ENCODE data around the gene ZRANB3.
"Not testable (repeated sequence)": the region's sequence is repeated elsewhere in the genome, so short reads cannot be mapped to it uniquely, and the experiment has no call there.

Gene ZRANB3

GRCh38 chr2:135124924-135125886, 405.8 kb downstream of the ZRANB3 start:
- no peak for DNase-seq (ENCODE audit: low read depth)

DNA sequence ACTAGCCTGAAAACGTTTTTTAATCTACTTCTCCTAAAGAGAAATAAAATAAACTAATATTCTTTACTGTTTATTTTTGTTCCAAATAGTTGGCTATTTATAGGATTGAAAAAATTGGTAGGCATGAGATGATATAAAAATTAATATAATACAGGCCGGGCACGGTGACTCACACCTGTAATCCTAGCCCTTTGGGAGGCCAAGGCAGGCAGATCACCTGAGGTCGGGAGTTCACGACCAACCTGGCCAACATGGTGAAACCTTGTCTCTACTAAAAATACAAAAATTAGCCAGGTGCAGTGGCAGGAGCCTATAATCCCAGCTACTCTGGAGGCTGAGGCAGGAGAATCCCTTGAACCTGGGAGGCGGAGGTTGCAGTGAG, 409.4 kb downstream of the ZRANB3 start:
- DNase-seq (ENCODE audit: low read depth), result not testable (repeated sequence)

DNA sequence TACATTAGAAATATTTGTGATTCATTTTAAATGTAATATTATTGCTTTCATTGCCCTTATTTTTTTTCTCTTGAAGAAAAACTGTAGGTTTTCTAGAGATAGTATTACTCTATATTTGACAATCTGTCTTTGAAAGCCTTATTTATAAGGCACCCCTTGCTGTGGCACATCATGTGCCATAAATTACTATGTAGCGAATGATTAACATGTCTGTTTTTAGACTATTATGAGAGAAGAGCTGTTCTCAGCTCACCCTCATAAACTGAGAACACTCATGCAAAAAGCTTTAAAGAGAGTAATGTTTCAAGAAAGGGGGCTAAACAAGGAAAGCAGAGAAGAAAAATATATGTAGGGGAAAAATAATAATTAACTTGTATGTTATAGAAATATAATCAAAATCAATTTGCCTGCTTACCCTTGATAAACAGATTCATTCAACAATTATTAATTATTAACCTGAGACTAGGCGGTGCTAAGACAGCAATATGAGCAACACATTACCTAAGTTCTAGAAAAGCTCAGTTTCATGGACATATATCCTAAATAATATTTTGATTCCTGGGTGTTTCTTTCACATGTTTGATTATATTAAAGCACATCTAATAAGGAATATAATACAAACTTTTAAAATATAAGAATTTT, 409.9 kb downstream of the ZRANB3 start:
- DNase-seq (ENCODE audit: low read depth), result no peak

GRCh38 chr2:135119582-135119981, 411.4 kb downstream of the ZRANB3 start:
- DNase-seq (ENCODE audit: low read depth), result no peak

DNA sequence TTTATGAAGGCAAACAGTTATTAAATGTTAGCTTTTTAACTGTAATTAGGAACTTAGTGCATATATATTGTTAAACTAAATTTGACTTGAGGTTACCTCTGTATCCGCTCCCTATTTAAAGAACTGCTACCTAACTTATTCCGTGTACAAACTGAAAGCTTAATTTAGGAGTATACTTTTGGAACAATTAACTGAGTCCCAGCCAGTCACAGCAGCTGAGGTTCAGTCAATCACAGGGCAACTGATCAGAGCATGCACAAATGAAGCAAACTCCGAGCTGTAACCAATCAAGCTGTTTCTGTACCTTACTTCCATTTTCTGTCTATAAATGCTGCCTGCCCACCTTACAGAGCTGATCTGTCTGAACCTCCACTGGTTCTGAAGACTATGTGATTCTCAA, 417.7 kb downstream of the ZRANB3 start:
- DNase-seq (ENCODE audit: low read depth), result no peak

GRCh38 chr2:135105513-135106316, 425.3 kb downstream of the ZRANB3 start:
- not testable (repeated sequence) for DNase-seq (ENCODE audit: low read depth)

GRCh38 chr2:135103843-135104242, 427.2 kb downstream of the ZRANB3 start:
- DNase-seq (ENCODE audit: low read depth), result no peak

- DNase-seq (ENCODE audit: low read depth), result no peak
These were observed 431.1 kb downstream of the ZRANB3 start for GRCh38 chr2:135099802-135100483.

DNA sequence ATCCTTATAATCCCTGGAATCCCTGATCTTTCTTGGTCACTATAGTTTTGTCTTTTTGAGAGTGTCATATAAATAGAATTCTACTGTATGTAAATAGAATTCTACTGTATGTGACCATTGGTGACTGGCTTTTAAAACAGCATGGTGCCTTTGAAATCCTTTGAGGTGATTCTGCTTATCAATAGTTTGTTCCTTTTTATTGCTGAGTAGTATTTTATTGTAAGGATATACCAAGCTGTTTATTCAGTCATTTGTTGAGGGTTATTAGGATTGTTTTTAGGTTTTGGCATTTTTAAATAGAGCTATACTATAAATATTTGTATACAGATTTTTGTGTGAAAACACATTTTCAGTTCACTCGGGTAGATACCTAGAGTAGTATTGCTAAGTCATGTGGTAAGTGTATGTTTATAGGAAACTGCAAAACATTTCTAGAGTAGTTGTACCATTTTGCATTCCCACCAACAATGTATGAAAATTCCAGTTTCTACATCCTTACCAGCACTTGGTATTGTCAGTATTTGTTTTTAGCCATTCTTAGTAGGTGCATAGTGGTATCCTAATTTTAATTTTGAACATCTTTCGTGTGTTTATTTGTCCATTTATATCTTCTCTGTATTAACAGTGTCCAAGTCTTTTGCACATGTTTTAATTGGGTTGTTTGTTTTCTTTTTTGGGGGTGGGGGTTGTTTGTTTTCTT, 433.3 kb downstream of the ZRANB3 start:
- DNase-seq (ENCODE audit: low read depth), result no peak

- DNase-seq (ENCODE audit: low read depth), result no peak
These were observed 434.2 kb downstream of the ZRANB3 start for GRCh38 chr2:135096665-135097446.

GRCh38 chr2:135095591-135095990, 435.4 kb downstream of the ZRANB3 start:
- DNase-seq (ENCODE audit: low read depth), result no peak

DNA sequence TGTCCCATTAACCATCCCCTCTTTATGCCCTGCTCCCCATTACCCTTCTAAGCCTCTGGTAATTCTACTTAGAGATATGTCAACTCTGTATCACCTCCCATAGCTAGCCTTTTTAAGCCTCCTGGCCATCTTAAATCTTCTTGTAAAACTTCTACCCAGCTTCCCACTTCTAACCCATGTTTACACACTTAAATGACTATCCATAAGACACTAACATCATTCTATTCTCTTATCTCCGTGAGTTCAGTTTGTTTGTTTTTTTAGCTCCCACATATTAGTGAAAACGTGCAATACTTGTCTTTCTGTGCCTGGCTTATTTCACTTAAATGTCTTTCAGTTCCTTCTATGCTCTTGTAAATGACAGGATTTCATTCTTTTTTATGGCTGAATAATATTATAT, 436.5 kb downstream of the ZRANB3 start:
- DNase-seq (ENCODE audit: low read depth), result no peak

- DNase-seq (ENCODE audit: low read depth), result no peak
These were observed 437.2 kb downstream of the ZRANB3 start for GRCh38 chr2:135093670-135094330.

DNA sequence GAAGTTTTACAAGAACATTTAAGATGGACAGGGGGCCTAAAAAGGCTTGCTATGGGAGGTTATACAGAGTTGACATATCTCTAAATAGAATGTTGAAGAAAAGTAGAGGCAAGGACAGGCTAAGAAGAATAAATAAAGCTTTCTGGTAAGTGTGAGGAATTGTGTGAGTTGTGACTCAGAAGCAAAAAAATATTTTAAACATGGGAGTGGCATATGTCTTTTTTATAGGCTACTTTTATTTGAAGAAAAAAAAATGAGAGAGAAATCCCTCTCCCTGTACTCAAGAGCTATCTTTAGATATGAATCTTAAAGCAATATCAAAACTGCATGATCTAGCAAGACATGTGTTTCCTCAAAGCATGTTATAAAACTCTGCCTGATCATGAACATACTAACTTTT, 437.8 kb downstream of the ZRANB3 start:
- no peak for DNase-seq (ENCODE audit: low read depth)

DNA sequence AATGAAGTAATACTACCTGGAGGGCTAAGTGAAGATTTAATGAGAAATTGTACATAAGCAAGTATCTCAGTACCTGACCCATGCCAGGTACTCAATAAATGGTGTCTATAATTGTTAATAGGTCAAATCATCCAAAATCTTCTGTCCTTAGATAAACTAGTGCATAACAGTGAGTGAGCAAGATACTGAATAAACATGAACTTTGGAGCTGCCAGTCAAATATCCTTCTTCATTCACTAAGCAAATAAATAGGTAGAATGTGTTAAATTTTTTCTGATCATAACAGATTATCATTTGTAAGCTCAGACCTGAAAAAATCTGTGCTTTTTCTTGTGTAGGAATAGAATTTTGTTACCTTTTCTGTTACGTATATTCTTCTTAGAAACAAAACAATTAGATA, 439.3 kb downstream of the ZRANB3 start:
- DNase-seq (ENCODE audit: low read depth), result no peak

GRCh38 chr2:135089597-135089996, 441.4 kb downstream of the ZRANB3 start:
- not testable (repeated sequence) for DNase-seq (ENCODE audit: low read depth)

Data from non-pigmented ciliary epithelial cell (primary cell).